K562 (cell line): Measurements from ENCODE around the gene TF. TPM values are rescaled to one million over a fixed set of nuclear protein-coding genes. Genes with fewer than 3 reads are reported as not detected.

Source experiments
- ATAC-seq: fragments of 200-7000 bp; cut with Tn5 transposase; 3 replicates; pipeline ENCODE4 v1.9.1; 2020; ENCODE audit warnings: moderate library complexity
- BruUV-seq: library from RNA; stranded (reverse); fragments of 400-500 nt; replicated peaks from 2 replicates; lab custom pipeline; 2021; lab: Mats Ljungman, UMichigan
- CTCF ChIA-PET: fragments of 300-600 bp; formaldehyde crosslinking; extraction: SDS; loops from one replicate; lab custom pipeline; 2021; ENCODE audit warnings: low intra/inter-chr PET ratio; lab: Yijun Ruan, JAX
- POLR2A ChIA-PET: fragments of 300-600, 350-650 bp; sonication (Branson Sonifier 250); formaldehyde crosslinking; extraction: SDS; loops from one replicate; lab custom pipeline; 2021; ENCODE audit warnings: antibody characterized with exemption, inconsistent platforms; lab: Yijun Ruan, JAX
- DNase-seq, 4 experiments: peaks; one replicate each; pipeline versions ENCODE4 v3.0.0 to v3.0.0-alpha.2; 2011 to 2018; ENCODE audit warnings: low spot score in 3 of 4, mixed read lengths in 3 of 4; ENCODE audit errors: extremely low read depth in 1 of 4
- FAIRE-seq: peaks from 2 replicates; lab custom pipeline; 2011; peaks lifted over from hg19 to GRCh38; lab: Jason Lieb, UNC
- H2AFZ ChIP-seq: 2 replicates; pipeline ENCODE4 v1.6.0; 2011; ENCODE audit warnings: low read depth, low read length, control low read depth, inconsistent platforms
- H3K27ac ChIP-seq: fragments of 200-600 bp; 3 replicates; pipeline ENCODE4 v1.8.0; 2011; ENCODE audit warnings: low read depth, mild to moderate bottlenecking, control low read depth, inconsistent platforms, low read length, moderate library complexity, mixed read lengths; ENCODE audit errors: extremely low read depth
- H3K27me3 ChIP-seq, 2 experiments: fragments of 300-600 bp in 1 of 2; 2 replicates in 1 of 2; 3 replicates in 1 of 2; pipeline versions ENCODE4 v1.6.0 to v1.8.0; 2011; ENCODE audit warnings: inconsistent platforms in 2 of 2, low read length in 2 of 2, mild to moderate bottlenecking in 1 of 2, mixed read lengths in 1 of 2, moderate library complexity in 1 of 2; ENCODE audit not compliant: control insufficient read depth in 2 of 2, insufficient read depth in 2 of 2
- H3K36me3 ChIP-seq: fragments of 300-600 bp; 3 replicates; pipeline ENCODE4 v1.8.0; 2011; ENCODE audit warnings: mild to moderate bottlenecking, low read length, inconsistent platforms; ENCODE audit not compliant: control insufficient read depth, insufficient read depth
- H3K4me1 ChIP-seq, 2 experiments: fragments of 200-600 bp in 1 of 2; replicated peaks in 1 of 2; 2 replicates in 1 of 2; 3 replicates in 1 of 2; pipeline versions ENCODE4 v1.5.1 to v1.8.0; 2011; ENCODE audit warnings: inconsistent platforms in 2 of 2, low read length in 2 of 2, mild to moderate bottlenecking in 1 of 2, mixed read lengths in 1 of 2, moderate library complexity in 1 of 2; ENCODE audit not compliant: control insufficient read depth in 2 of 2, insufficient read depth in 2 of 2
- H3K4me2 ChIP-seq: 2 replicates; pipeline ENCODE4 v1.6.1; 2011; ENCODE audit warnings: low read length, control low read depth, inconsistent platforms, mixed read lengths; ENCODE audit not compliant: insufficient read depth
- H3K4me3 ChIP-seq: fragments of 200-600 bp; sonication (generic), shearing (Covaris generic); 2 replicates; pipeline ENCODE4 v1.5.1; 2016; ENCODE audit warnings: control low read depth, inconsistent platforms
- H3K79me2 ChIP-seq: fragments of 200-600 bp; 3 replicates; pipeline ENCODE4 v1.8.0; 2011; ENCODE audit warnings: low read length, inconsistent platforms; ENCODE audit not compliant: control insufficient read depth, insufficient read depth
- H3K9ac ChIP-seq, 2 experiments: 2 replicates each; pipeline versions ENCODE4 v1.6.0 to v1.6.1; 2011; ENCODE audit warnings: low read depth in 2 of 2, low read length in 2 of 2, control low read depth in 1 of 2, inconsistent platforms in 1 of 2, mild to moderate bottlenecking in 1 of 2, mixed read lengths in 1 of 2; ENCODE audit not compliant: insufficient read depth in 1 of 2
- H3K9me1 ChIP-seq: one replicate; pipeline ENCODE4 v1.6.0; 2011; ENCODE audit warnings: inconsistent platforms, mild to moderate bottlenecking, low read length, moderate library complexity; ENCODE audit not compliant: control insufficient read depth, insufficient read depth
- H3K9me3 ChIP-seq: replicated peaks from 2 replicates; pipeline ENCODE4 v1.5.1; 2011; ENCODE audit warnings: low read depth, low read length, inconsistent platforms; ENCODE audit not compliant: control insufficient read depth, insufficient read depth
- H4K20me1 ChIP-seq: replicated peaks from 2 replicates; pipeline ENCODE4 v1.6.1; 2011; ENCODE audit warnings: low read length, inconsistent platforms, mixed read lengths; ENCODE audit not compliant: control insufficient read depth, insufficient read depth
- CBX5 ChIP-seq: IDR thresholded peaks from 2 replicates; pipeline ENCODE4 v1.6.1; 2014; ENCODE audit warnings: low read depth, borderline replicate concordance
- EP400 ChIP-seq: fragments of 450-650 bp; IDR thresholded peaks from 2 replicates; pipeline ENCODE4 v1.6.1; 2017; ENCODE audit warnings: antibody characterized with exemption, mild to moderate bottlenecking, moderate library complexity
- HDAC1 ChIP-seq, 2 experiments: fragments of 450-650 bp; IDR thresholded peaks; 2 replicates each; pipeline ENCODE4 v1.6.1; 2016 to 2017; ENCODE audit warnings: inconsistent platforms in 1 of 2, mild to moderate bottlenecking in 1 of 2, moderate library complexity in 1 of 2
- HNRNPH1 ChIP-seq: fragments of 200-400 bp; formaldehyde crosslinking; optimal IDR thresholded peaks from 2 replicates; pipeline ENCODE3; 2017; ENCODE audit warnings: low read depth, mild to moderate bottlenecking, low read length, moderate library complexity
- JUND ChIP-seq, 2 experiments: IDR thresholded peaks; 2 replicates in 1 of 2; 3 replicates in 1 of 2; pipeline ENCODE4 v1.6.1; 2011; ENCODE audit warnings: borderline replicate concordance in 2 of 2, low read depth in 2 of 2, low read length in 2 of 2, improper control_type of control experiment in 1 of 2, missing biosample characterization in 1 of 2, missing genetic modification characterization in 1 of 2, missing genetic modification reagents in 1 of 2
- MYC ChIP-seq, 2 experiments: fragments of 250-450 bp in 1 of 2; sonication (Bioruptor Pico) in 1 of 2; IDR thresholded peaks; 2 replicates each; pipeline versions ENCODE4 v1.5.1 to v1.6.1; 2012 to 2021; ENCODE audit warnings: low read depth in 2 of 2, borderline replicate concordance in 1 of 2, improper control_type of control experiment in 1 of 2, low read length in 1 of 2, mild to moderate bottlenecking in 1 of 2, moderate library complexity in 1 of 2
- WGBS: fragments of 100-300 bp; shearing (Covaris generic); methylation state at CpG from one replicate; pipeline ENCODE4 v1.1.6; 2016; ENCODE audit warnings: low coverage, mixed read lengths; ENCODE audit not compliant: insufficient coverage; ENCODE audit errors: missing lambda C conversion rate; 5-methylcytosine and 5-hydroxymethylcytosine counted together
- in situ Hi-C: fragments of 300-500 bp; cut with MboI; formaldehyde crosslinking; loops from 4 replicates; pipeline ENCODE4 v1.15.0; 2018; ENCODE audit warnings: inconsistent platforms, mixed read lengths
- intact Hi-C: fragments of 100-400 bp; cut with micrococcal nuclease; formaldehyde crosslinking; loops from 2 replicates; pipeline ENCODE4 v1.14.2; 2022
- polyA plus RNA-seq, 8 experiments: library from polyadenylated mRNA; depleted of rRNA in 4 of 8; stranded (reverse) in 5 of 8; unstranded in 3 of 8; fragments of >200 nt; fragmentation: Nextera tagmentation in 2 of 8; fragmentation: Illumina TruSeq in 1 of 8; extraction: Ambion mirVana in 2 of 8; extraction: Trizol in 1 of 8; gene quantifications; 2 replicates each; pipeline versions ENCODE4 v1.2.1 to v1.2.3, GENCODE V29; 2011 to 2014; ENCODE audit warnings: inconsistent platforms in 1 of 8, missing spikeins in 1 of 8
- total RNA-seq, 7 experiments: library from RNA; depleted of rRNA in 6 of 7; stranded (reverse); fragments of >200 nt in 6 of 7; fragmentation: Illumina TruSeq in 2 of 7; extraction: Trizol in 2 of 7; gene quantifications; 2 replicates each; pipeline versions ENCODE4 v1.2.1 to v1.2.3, GENCODE V29; 2011 to 2021; ENCODE audit warnings: low replicate concordance in 1 of 7
- TF ChIP-seq, protein P1 (sequence below): IDR thresholded peaks from 3 replicates; pipeline ENCODE4 v1.6.1; 2011; ENCODE audit warnings: borderline replicate concordance, mild to moderate bottlenecking, moderate library complexity; ENCODE audit not compliant: insufficient read length; ENCODE audit errors: extremely low read depth
- TF ChIP-seq, protein P2 (sequence below): fragments of 450-650 bp; formaldehyde crosslinking; IDR thresholded peaks from 2 replicates; pipeline ENCODE4 v1.4.0; 2020; ENCODE audit warnings: mild to moderate bottlenecking, moderate library complexity
- TF ChIP-seq, protein P3 (sequence below): sonication (generic); formaldehyde crosslinking; IDR thresholded peaks from 2 replicates; pipeline ENCODE4 v1.9.0; 2022; ENCODE audit warnings: mild to moderate bottlenecking, missing genetic modification reagents
- TF ChIP-seq, protein P4 (sequence below): sonication (generic); formaldehyde crosslinking; IDR thresholded peaks from 2 replicates; pipeline ENCODE4 v1.8.0; 2022; ENCODE audit warnings: mild to moderate bottlenecking, low read depth, missing genetic modification reagents
- TF ChIP-seq, protein P5 (sequence below): conservative IDR thresholded peaks from 2 replicates; pipeline ENCODE4 v1.6.1; 2011; ENCODE audit warnings: low read depth, mild to moderate bottlenecking, low read length; ENCODE audit not compliant: control insufficient read depth

Gene TF
- total and polyA plus RNA-seq, 9 of the 15 experiments (the other 6 are each of a cell fraction or from before 2014, with no cell fraction given) = 0.09 to 9.2 (median 3.1) TPM

DNA sequence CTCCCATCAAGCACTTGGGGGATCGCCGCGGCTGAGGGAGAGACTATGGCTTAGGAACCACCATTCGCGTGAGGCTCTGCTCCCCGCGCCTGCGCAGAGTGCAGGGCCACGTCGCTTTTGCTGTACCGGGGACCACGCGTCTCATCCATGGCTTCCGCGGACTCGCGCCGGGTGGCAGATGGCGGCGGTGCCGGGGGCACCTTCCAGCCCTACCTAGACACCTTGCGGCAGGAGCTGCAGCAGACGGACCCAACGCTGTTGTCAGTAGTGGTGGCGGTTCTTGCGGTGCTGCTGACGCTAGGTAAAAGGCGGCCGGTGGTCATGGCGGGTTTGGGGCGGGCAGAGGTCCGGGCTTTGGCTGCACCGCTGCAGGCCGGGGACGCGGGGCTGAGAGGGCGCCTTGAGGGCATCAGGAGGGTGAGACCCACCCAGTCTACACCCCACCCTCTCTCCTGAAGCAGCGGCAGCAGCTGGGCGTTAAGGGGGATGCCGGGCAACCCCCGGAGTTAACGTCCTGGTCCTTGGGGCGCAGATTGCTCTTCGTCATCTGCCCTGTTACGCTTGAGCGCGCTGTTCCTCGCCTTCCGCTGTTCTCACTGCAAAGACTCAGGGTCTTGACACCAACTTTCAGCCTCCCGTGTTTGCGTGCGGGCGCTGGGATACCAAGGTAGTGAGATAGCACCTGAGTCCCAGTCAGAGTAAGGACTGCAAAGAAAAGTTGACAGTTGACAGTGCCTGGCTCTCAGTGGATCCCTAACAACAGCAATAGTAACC lies 59.7 kb downstream of the TF start, which contains the start of gene SRPRB:
TSS of gene SRPRB (plus strand) at position 114 of the 774 bp plus-strand sequence. CDS start at position 148, 34 bp downstream.
- H3K9me3 ChIP-seq = no peaks in the 10 kb centered on the region
- in situ Hi-C loops = loop anchor here (25.0 kb wide), 3 partner anchors 681 to 1069 kb away; partner anchors contain the start of genes ANAPC13, CEP63 and TMEM108
- peak; percentile 98 for FAIRE-seq
- peak; percentile 99 for ATAC-seq
- no TSS peak for BruUV-seq
- H4K20me1 ChIP-seq = no peaks in the 10 kb centered on the region
- H3K27ac ChIP-seq = peak within 1 kb of the TSS; percentile 80
- peak; percentile 90 to 94 (median 92) for DNase-seq
- no peaks in the 10 kb centered on the region; a peak in 1 of 5 replicates for H3K4me1 ChIP-seq
- no peaks in the 10 kb centered on the region for H3K27me3 ChIP-seq
- peaks cover 27% of the 10 kb centered on the region for H3K79me2 ChIP-seq
- ChIA-PET POLR2A (interaction anchor here (0.6 to 1.1 kb wide), 2 partner anchors 100 to 143 kb away, joined by 4 read pairs; partner anchors contain the start of gene TOPBP1), CTCF (no interaction called here)
- H3K4me2 ChIP-seq = peak within 1 kb of the TSS; percentile 91
- intact Hi-C loops = loop anchor here (2.0 kb wide), 1 partner anchor 143 kb away; no protein-coding TSS in a partner anchor
- H3K4me3 ChIP-seq = peak within 1 kb of the TSS; percentile 89
- WGBS = 0% methylated on average over 29 of the region's 53 CpGs
- H3K36me3 ChIP-seq = peaks cover 34% of the 10 kb centered on the region
- H2AFZ ChIP-seq = peak within 1 kb of the TSS; percentile 98
- no peaks in the 10 kb centered on the region for H3K9me1 ChIP-seq
- H3K9ac ChIP-seq = peak within 1 kb of the TSS; percentile 58 to 91
- TF ChIP-seq, protein P1, sequence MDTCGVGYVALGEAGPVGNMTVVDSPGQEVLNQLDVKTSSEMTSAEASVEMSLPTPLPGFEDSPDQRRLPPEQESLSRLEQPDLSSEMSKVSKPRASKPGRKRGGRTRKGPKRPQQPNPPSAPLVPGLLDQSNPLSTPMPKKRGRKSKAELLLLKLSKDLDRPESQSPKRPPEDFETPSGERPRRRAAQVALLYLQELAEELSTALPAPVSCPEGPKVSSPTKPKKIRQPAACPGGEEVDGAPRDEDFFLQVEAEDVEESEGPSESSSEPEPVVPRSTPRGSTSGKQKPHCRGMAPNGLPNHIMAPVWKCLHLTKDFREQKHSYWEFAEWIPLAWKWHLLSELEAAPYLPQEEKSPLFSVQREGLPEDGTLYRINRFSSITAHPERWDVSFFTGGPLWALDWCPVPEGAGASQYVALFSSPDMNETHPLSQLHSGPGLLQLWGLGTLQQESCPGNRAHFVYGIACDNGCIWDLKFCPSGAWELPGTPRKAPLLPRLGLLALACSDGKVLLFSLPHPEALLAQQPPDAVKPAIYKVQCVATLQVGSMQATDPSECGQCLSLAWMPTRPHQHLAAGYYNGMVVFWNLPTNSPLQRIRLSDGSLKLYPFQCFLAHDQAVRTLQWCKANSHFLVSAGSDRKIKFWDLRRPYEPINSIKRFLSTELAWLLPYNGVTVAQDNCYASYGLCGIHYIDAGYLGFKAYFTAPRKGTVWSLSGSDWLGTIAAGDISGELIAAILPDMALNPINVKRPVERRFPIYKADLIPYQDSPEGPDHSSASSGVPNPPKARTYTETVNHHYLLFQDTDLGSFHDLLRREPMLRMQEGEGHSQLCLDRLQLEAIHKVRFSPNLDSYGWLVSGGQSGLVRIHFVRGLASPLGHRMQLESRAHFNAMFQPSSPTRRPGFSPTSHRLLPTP = no peak
- peak; percentile 98 for TF ChIP-seq EP400
- TF ChIP-seq, protein P2, sequence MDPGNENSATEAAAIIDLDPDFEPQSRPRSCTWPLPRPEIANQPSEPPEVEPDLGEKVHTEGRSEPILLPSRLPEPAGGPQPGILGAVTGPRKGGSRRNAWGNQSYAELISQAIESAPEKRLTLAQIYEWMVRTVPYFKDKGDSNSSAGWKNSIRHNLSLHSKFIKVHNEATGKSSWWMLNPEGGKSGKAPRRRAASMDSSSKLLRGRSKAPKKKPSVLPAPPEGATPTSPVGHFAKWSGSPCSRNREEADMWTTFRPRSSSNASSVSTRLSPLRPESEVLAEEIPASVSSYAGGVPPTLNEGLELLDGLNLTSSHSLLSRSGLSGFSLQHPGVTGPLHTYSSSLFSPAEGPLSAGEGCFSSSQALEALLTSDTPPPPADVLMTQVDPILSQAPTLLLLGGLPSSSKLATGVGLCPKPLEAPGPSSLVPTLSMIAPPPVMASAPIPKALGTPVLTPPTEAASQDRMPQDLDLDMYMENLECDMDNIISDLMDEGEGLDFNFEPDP (CRISPR knock-in tag) = no peak
- peak in 1 of 2 experiments; percentile 96; a peak in 2 of 4 replicates for TF ChIP-seq HDAC1 (IDR thresholded peaks at IDR 0.05)
- peak; percentile 94 for TF ChIP-seq MYC (IDR thresholded peaks at IDR 0.05; ENCODE audit: low read depth, low read length)
- TF ChIP-seq MYC (CRISPR knock-in tag; IDR thresholded peaks at IDR 0.05; ENCODE audit: borderline replicate concordance, low read depth) = peak; percentile 79
- TF ChIP-seq, protein P3, sequence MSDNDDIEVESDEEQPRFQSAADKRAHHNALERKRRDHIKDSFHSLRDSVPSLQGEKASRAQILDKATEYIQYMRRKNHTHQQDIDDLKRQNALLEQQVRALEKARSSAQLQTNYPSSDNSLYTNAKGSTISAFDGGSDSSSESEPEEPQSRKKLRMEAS (CRISPR knock-in tag) = peak; percentile 86
- no peak for TF ChIP-seq CBX5
- peak; percentile 40; the same call in 1 of the 2 replicates for TF ChIP-seq JUND (IDR thresholded peaks at IDR 0.05; ENCODE audit: borderline replicate concordance, low read depth, low read length)
- TF ChIP-seq JUND (tag; IDR thresholded peaks at IDR 0.05; ENCODE audit: borderline replicate concordance, low read depth, low read length) = no peak
- TF ChIP-seq, protein P4, sequence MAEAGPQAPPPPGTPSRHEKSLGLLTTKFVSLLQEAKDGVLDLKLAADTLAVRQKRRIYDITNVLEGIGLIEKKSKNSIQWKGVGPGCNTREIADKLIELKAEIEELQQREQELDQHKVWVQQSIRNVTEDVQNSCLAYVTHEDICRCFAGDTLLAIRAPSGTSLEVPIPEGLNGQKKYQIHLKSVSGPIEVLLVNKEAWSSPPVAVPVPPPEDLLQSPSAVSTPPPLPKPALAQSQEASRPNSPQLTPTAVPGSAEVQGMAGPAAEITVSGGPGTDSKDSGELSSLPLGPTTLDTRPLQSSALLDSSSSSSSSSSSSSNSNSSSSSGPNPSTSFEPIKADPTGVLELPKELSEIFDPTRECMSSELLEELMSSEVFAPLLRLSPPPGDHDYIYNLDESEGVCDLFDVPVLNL (CRISPR knock-in tag) = 0 out of 2 replicates have a peak, but pooled peaks have one; percentile 34
- TF ChIP-seq HNRNPH1 = no peak
- TF ChIP-seq, protein P5, sequence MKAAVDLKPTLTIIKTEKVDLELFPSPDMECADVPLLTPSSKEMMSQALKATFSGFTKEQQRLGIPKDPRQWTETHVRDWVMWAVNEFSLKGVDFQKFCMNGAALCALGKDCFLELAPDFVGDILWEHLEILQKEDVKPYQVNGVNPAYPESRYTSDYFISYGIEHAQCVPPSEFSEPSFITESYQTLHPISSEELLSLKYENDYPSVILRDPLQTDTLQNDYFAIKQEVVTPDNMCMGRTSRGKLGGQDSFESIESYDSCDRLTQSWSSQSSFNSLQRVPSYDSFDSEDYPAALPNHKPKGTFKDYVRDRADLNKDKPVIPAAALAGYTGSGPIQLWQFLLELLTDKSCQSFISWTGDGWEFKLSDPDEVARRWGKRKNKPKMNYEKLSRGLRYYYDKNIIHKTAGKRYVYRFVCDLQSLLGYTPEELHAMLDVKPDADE = peak; percentile 50
